Muscle of back (tissue), 11 donors: ENCODE results near the gene VSIG10L2. TPM values are rescaled to one million over a fixed set of nuclear protein-coding genes. Genes with fewer than 3 reads are reported as not detected.

Source experiments
- DNase-seq, 3 donors: peaks; one replicate each; pipeline versions ENCODE4 v3.0.0 to v3.0.0-alpha.2; 2013
- polyA plus RNA-seq, 10 donors: library from polyadenylated mRNA; unstranded; fragments of 120-200 nt; gene quantifications; one replicate each; pipeline ENCODE4 v1.2.1, GENCODE V29; 2013; ENCODE audit not compliant: insufficient read length in 10 of 10

Gene VSIG10L2
- polyA plus RNA-seq, 10 donors, result 0.07 to 0.53 (median 0.17) TPM; not detected in 7

GRCh38 chr11:125929445-125930075 is 16.3 kb upstream of the VSIG10L2 start:
- no peak for DNase-seq

DNA sequence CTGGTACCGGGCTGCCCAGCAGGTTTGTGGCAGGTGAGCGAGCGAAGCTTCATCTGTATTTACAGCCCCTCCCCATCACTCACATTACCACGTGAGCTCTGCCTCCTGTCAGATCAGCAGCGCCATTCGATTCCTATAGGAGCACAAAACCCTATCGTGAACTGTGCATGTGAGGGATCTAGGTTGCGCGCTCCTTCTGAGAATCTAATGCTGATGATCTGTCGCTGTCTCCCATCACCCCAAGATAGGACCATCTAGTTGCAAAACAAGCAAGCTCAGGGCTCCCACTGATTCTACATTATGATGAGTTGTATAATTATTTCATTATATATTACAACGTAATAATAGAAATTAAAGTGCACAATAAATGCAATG is 15.8 kb upstream of the VSIG10L2 start:
- DNase-seq, result no peak

DNA sequence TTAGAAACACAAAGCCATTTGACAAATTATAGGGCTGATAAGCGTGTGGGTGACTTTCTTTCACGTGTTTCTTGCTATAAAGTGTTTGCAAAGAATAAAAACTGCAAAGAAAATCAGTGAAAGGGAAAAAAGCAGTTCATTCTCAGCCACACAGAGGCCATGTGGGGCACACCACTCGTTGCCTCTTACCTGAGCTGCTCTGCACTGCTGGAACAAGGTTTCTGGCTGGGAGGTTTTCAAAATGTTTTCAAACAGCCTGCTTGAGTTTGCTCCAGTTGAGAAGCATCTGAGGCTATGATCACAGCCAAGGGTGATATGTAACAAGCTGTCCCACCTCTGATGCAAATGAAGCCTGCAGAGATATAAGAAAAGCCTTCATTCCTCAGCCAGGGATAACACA is 14.7 kb upstream of the VSIG10L2 start:
- DNase-seq, result no peak

DNA sequence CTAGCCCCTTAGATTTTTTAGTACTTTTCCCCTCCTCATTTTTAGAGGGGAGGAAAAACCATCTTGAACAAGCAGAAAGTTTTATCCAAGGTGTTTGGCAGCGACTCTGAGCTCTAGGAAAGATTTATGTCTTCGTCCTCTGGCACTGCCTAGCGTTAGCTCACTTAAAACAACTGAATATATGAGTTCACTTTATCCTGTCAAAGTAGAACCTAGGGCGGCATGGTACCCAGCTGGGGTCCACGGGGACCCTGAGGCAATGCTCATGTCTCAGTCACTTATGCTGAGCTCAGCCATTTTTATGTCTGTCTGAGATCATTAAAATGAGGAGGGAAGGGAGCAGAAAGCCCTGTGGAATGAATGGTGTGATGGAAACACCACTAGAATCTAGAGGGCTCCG is 14.2 kb upstream of the VSIG10L2 start:
- peak; percentile 22 to 81 (median 64) for DNase-seq

DNA sequence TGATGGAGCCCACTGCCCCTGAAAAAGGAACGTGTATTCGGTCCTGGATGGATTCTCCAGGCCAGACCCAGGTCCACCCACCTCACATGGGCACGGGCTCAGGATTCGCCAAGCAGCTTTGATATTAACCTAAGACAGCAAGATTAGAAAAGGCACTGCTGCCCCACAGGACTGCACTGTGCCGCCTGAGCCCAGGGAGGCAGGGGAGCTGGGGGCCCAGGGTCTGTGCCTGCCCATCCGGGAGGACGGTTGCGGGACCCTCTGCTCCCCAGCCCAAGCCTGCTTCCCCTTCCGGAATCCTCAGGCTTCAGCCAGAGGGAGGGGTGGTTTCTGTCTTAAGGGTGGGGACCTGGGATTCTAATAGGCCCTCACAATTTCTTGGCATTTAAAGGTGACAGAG is 13.5 kb upstream of the VSIG10L2 start:
- DNase-seq, result no peak

DNA sequence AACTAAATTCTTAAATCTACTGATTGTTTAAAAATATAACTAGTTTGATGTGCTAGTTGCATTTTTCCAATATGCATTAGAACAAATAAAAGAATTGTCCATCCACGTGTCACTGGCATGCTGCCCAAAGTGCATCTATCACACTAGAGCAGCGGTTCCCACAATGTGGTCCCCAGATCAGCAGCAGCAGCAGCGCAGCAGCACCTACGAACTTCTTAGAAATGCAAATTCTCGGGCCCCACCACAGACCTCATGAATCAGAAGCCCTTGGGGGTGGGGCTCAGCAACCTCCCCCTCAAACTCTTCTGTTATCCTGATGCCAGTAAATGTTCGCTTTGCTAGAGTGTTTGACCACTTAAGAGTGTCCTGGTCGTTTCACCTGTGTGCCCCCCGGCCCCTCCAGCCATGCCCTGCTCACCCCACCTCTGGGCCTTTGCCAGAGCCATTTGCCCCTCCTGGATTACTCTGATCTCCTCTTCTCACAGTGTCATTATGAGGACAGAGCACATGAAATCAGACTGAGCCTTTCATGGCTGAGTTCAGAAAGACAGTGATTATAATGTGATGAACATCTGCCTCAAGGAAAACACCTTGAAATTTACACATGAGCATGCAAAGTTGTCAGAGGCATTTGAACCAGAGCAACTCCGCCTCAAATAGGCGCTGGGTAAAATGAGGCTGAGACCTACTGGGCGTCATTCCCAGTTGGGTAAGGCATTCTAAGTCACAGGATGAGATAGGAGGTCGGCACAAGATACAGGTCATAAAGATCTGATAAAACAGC is 12.6 kb upstream of the VSIG10L2 start:
- DNase-seq, result no peak

DNA sequence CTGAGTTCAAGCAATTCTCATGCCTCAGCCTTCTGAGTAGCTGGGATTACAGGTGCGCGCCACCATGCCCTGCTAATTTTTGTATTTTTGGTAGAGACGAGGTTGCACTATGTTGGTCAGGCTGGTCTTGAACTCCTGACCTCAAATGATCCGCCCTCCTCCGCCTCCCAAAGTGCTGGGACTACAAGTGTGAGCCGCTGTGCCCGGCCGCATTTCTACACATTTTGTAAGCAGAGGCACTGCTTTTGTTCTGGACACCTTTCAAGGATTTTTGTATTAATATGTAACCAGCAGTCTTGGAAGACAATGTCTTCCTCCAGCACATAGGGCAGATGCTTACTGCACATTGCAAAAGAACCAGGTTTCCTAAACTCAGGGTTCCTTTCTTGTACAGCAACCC is 11.4 kb upstream of the VSIG10L2 start:
- DNase-seq, result no peak

DNA sequence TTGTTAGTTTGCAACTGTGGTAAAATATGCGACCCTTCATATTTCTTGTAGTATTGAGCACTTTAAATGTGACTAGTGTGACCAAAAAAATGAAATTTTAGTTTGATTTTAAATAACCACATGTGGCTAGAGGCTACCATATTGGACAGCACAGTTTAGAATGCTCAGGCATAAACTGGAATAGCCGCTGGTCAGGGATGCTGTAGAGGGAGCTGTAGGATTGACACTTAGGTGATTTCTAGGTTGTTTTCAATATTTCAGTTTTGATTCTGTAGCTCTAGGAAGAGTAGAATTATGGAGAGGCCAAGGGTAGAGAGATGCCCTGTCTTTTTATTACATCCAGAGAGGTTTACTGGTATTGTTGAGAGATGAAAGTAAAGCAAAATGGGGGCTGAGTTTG is 10.8 kb upstream of the VSIG10L2 start:
- no peak for DNase-seq

- peak in 2 of 3 donors; percentile 75 to 86 for DNase-seq
Measured at GRCh38 chr11:125935618-125936199, 10.1 kb upstream of the VSIG10L2 start.

GRCh38 chr11:125938418-125938817 is 7.4 kb upstream of the VSIG10L2 start:
- no peak for DNase-seq

- DNase-seq, result peak in 2 of 3 donors; percentile 72 to 80
Measured at GRCh38 chr11:125939081-125939521, 6.7 kb upstream of the VSIG10L2 start.

DNA sequence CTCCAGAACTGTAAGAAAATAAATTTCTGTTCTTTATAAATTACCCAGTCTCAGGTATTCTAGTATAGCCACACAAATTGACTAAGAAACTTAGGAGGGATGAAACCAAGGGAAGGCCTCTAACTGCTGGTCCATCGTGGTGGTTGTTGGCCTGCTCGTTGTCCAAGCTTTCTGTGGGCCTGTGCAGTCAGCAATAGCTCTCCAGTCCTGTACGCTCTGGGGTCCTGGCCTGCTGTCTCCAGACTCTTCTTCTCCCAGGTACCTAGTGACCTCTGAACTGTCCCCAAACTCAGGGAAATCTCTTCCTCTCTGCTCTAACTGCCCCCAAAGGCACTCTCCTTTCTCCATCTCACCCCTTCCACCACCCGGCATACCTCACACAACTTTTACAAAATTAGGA is 5.7 kb upstream of the VSIG10L2 start:
- DNase-seq, result no peak

- no peak for DNase-seq
Measured at GRCh38 chr11:125941267-125941618, 4.6 kb upstream of the VSIG10L2 start.

- peak in 2 of 3 donors; percentile 52 to 88 for DNase-seq
Measured at GRCh38 chr11:125941619-125942611, 3.9 kb upstream of the VSIG10L2 start.

- DNase-seq, result no peak
Measured at GRCh38 chr11:125942771-125943428, 2.9 kb upstream of the VSIG10L2 start.

- no peak for DNase-seq
Measured at GRCh38 chr11:125943661-125944349, 2.0 kb upstream of the VSIG10L2 start.

GRCh38 chr11:125944350-125945010 is 1.4 kb upstream of the VSIG10L2 start:
- no peak for DNase-seq

DNA sequence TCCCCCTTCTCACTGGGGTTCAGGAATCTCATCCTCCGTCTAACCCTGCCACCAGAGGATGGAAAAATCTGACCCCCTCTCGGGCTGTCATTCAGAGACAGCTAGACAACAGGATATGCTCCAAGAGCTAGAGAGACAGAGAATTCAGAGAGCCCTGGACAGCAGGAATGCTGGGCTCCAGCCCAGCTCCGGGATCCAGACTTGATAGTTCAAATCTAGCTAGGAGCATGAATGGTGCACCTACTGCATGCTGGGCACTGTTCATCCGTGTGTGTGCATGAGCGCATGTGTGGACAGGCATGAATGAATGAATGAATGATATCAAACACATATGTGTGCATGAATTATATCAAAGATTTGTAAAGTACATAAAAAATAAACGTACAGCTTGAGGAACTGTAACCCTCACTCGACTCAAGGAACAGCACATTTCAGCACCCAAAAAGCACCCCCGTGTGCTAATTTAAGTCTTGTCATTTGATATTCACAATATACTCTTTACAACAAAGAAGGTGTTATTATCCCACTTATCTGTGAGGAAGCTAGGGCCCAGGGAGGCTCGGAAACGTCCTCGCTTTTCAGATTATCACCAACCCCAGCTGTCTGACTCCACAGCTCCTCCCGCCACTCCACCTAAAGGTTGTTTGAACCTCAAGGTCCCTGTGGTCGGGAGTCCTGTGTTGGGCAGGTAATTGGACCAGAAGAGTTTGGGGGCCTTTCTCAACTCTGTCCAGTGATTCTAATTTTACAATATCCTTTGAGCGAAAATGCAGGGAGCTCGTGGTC is 640 bp upstream of the VSIG10L2 start:
- DNase-seq, result no peak

DNA sequence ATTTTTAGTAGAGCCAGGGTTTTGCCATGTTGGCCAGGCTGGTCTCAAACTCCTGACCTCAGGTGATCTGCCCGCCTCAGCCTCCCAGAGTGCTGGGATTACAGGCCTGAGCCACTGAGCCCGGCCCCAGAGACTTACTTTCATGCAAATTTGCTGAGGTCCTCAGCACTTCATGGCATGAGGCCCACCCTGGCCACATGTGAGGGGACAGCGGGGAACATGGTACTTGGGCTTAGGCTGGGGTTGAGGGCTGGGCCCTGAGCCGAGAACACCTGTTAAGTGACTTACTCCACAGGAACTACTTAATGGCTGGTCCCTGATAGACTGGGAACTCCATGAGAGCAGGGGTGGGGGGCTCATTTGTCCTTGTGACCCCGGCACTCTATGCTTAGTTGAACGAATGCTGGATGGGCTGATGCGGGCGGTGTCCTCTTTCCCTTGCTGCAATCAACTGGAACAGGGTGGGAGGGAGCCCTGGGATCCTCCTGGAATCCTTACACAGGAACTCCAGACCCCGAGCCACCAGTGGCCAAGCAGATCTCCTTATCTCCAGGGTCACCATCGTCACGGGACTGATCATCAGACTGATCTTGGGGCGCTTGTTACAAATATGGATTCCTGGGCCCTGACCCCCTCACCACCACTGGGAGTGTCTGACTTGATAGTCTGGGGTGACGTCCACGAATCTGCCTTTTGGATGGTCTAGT is 1.0 kb downstream of the VSIG10L2 start:
- DNase-seq, result no peak
